NOMO-1 treated with DMSO at 0.1 percent for 48 hours (cell line): ENCODE data around the gene DAGLA.

Source experiments
- DNase-seq: peaks from one replicate; lab custom pipeline; 2025; ENCODE audit not compliant: unreplicated experiment; lab: John Stamatoyannopoulos, UW

The DAGLA gene

DNA sequence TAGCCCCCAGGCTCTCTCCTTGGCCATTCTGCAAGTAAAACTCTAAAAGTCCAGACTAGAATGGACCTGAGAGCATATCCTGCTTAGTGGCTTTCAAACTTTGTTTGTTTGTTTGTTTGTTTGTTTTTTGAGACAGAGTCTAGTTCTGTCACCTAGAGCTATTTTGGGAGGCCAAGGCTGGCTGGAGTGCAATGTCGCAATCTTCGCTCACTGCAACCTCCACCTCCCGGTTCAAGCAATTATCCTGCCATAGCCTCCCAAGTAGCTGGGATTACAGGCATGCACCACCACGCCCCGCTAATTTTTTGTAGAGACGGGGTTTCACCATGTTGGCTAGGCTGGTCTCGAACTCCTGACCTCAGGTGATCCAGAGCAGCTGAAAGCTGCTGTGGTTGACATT lies 28.9 kb downstream of the DAGLA start:
- no peak for DNase-seq

DNA sequence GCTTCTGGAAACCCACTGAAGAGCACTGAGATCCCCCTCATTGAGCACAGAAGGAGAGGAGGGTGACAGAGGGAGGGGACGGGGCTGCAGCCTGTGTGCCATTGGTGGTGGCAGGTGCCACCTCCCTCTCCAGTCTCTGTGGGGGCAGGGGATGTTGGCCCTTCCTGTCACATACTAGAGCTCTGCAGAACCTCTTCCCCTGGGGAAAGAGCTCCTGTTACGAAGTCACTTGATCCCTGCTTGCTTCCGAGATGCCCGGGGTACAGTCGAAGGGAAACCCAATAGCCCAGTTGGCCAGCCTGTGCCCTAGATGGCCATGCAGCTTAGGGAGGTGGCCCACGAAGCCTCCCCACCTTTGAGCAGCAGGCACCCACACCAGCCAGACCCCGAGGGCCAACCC lies 29.4 kb downstream of the DAGLA start:
- no peak for DNase-seq

GRCh38 chr11:61710019-61710418 lies 29.8 kb downstream of the DAGLA start:
- no peak for DNase-seq

DNA sequence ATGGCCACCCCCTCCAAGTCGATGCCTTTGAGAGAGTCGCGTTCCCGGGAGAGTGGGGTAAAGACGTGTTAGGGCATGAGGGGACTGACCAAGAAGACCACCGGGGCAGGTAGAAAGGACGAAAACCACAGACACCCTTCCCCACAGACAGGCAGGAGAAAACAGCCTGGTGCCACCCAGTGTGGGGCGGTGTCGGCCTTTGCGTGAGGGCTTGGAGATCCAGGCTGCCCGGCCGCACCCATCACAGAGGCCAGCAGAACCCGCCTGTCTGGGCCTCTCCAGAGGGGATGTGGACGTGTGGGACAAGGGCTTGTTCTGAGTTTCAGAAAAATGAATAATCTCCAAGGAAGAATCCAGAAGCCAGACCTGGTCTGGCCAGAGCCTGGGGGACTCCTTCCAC lies 30.8 kb downstream of the DAGLA start:
- no peak for DNase-seq

GRCh38 chr11:61711498-61711897 lies 31.3 kb downstream of the DAGLA start:
- no peak for DNase-seq

DNA sequence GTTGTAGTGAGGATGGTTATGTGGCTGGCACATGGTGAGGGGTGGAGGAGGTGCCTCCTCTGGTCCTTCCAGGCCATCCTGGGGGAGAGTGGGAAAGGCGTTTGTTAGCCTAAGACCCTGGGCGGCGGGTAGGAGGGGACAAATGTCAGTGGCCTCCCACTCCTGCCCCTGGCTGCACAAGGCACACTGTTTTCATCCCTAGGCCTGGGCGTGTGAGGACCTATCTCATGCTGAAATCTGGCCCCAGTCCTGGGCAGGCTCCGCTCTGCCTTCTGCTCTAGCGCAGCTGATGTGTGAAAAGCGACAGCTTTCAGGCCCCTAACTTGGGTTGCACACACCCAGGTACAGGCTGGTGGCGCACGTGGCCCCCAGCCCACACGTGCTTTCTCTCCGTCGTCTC lies 32.1 kb downstream of the DAGLA start:
- DNase-seq = no peak

DNA sequence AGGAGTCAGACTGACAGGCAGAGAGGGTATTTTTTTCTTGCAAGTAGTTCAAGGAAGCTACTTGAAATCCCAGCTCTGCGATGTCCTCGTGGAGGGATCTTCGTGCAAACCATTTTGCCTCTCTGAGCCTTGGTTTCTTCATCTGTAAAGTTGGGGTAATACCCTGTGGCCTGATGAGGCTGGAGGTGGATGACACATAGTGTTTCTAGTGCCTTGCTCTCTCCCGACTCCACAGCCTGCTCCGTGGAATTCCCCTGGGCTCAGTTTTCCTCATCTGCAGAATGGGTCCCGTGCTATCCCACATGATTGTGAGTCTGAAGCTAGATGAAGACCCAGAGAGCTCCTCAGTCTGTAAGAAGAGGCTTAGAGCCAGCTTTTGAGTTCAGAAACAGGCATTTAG lies 32.7 kb downstream of the DAGLA start:
- DNase-seq = no peak

DNA sequence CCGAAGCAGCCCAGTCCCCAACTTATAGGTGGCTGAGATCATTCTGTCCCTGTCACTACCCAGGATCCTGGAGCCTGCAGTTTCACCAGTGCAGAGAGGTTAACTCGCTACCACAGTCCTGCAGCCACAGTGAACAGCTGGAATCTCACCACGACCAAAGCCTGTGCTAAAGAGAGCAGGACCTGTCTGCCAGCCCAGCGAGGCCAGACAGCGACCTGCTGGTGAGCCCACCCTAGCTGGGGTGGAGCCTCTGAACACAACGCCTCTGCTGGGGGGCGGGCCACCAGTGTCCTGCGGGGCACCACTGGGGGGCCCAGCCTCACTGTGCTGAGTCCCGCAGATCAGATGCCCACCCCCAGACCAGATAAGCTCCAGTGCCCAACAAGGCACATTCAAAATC lies 33.3 kb downstream of the DAGLA start:
- no peak for DNase-seq

- peak; percentile 16 for DNase-seq
Observed at GRCh38 chr11:61713906-61714305, 33.7 kb downstream of the DAGLA start.

- no peak for DNase-seq
Observed at GRCh38 chr11:61714316-61714715, 34.1 kb downstream of the DAGLA start.

DNA sequence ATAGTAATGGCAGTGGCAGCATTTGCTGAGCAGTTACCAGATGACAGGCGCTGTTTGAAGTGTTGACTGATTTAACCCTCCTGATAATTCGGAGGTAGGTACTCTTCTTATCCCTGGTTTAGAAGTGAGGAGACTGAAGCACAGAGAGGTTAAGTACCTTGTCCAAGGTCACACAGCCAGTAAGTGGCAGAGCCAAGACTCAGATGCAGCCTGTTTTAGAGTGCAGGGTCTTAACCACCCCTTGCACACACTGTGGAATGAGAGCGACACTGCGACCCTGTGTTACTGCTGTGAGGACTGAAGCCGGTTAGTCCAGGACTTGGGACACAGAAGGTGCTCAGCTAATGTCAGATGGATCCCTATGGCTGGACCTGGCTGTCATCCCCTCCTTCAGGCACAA lies 34.7 kb downstream of the DAGLA start:
- DNase-seq = no peak

DNA sequence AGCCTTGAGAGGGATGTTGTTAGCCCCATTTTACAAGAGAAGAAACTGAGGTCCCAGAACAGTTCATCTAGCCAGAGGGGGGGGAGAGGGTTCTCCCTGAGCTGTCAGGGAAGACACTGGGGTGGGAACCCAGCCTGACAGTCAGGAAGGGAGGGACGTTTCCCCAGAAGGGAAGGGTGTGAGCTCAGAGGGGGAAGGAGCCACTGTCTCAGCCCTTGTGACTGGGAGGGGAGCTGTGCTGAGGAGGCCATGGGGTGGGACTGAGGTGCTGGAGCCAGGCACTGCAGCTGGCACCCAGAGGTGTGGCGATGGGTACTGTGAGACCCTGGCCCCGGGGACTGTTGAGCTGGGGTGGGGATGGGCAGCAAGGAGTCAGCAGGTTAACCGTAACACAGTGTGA lies 35.7 kb downstream of the DAGLA start:
- DNase-seq = no peak

DNA sequence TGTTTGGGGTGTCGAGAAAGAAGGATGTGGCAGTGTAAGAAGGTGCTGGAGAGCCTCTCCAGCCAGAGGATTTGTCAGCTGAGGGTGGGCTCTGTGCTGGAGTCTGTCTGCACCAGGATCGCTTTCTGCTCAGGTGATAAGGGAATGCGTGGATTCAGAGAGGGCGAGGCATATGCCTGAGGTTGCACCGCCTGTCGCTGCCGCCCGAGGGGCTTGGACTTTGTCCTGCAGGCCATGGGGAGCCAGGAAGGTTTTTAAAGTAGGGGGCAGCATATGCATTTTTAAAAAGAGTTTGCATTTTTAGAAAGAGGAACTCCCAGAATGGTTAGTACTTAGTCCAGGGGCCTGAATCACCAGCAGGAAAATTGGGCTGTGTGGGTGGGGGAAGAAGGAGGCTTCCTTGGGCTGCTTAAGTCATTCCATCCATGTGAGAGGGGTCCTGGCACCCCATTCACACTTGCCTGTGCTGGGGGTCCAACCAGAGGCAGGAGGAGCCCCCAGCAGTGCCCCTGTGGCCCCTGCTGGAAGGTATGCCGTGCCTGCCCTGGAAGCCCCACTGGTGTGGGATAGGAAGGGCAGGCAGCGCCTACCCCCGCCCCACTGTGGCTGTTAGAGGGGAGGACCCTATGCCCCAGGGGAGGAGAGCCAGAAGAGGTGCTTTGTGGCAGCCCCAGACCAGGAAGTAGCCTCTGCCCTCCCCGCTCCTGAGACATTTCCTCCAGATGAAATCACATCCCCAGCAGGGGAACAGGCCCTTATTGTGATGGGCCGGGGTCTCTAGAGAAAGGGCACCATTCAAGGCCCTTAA lies 36.5 kb downstream of the DAGLA start:
- peak; percentile 56 for DNase-seq

GRCh38 chr11:61717286-61718033 lies 37.3 kb downstream of the DAGLA start:
- no peak for DNase-seq

DNA sequence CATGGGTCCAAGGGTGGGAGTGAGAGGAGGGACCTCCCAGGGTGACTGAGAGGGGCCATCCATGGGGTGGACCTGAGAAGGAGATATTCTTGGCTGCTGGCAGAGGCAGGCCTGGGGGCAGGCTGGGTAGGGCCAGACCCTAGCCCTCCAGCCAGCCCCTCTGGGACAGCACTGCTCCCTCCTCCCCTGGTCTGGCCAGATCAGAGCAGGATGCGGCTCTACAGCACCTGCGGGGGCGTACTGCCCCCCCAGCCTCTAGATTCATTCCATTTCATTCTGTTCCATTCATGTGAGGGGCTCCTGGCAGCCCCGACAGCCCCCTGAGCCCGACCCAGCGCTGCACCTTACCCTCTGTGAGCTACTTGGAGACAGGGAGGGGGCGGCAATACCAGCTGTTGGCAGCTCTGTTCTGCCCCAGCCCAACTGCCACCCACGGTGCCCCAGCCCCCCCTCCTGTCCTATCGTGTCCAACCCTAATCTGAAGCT lies 37.9 kb downstream of the DAGLA start:
- DNase-seq = no peak

DNA sequence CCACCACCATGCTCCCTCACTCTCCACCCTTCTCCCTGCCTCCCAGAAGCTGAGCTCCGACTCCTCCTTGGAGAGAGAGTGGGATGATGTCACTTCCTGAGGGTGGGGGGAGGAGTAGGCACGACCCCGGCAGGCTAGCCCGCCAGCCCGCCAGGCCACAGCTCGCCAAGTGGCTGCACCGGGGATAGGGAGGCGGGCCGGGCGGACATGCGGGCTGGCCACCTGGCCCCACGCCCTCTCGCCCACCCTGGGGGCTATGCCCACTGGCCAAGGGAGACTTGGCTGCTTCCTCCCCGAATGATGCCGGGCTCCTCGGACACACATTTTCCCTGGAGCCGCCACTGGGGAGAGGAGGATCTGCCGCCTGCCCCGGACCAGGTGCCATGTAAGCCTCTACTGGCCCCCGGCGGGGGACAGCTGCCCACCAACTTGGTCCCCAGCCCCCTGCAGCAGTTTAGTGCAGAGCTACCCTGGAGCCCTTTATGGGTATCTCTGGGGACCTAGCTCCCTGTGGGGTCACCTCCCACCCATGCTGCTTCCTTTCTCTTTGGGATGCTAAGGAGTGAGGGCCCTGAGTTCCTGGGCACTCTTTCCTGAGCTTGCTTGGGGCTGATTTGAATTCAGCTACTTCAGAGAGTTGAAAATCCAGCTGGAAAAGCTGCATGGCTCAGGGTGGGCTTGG lies 38.6 kb downstream of the DAGLA start:
- no peak for DNase-seq

GRCh38 chr11:61719978-61720377 lies 39.8 kb downstream of the DAGLA start:
- DNase-seq = no peak

DNA sequence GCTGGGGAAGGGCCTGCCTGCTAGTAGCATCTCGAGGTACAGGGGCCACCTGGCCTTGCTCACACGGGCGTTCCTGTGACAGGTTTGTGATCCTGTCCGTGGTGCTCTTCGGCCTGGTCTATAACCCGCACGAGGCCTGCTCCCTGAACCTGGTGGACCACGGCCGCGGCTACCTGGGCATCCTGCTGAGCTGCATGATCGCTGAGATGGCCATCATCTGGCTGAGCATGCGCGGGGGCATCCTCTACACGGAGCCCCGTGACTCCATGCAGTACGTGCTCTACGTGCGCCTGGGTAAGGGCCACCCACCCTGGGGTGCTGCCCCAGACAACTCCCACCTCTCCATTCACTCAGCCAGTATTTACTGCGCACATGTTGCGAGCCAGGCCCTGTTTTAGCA lies 40.4 kb downstream of the DAGLA start:
- no peak for DNase-seq

DNA sequence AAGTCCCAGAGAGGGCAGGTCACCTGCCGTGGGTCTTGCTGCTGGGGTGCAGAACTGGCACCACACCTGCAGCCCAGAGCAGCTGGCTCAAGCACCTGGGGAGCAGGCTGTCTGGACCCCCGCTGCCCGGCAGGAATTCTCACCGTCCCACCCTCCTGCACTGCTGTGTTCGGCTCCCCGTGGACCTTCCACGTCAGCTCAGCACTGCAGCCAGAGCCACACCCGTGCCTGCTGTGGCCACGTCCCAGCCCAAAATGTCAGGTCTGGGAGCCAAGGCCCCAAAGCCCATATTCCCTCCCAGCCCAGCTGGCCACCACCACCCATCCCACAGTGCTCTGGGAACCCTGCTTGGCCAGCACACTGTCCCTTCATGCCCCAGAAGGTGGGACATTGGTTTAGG lies 44.2 kb downstream of the DAGLA start:
- no peak for DNase-seq

DNA sequence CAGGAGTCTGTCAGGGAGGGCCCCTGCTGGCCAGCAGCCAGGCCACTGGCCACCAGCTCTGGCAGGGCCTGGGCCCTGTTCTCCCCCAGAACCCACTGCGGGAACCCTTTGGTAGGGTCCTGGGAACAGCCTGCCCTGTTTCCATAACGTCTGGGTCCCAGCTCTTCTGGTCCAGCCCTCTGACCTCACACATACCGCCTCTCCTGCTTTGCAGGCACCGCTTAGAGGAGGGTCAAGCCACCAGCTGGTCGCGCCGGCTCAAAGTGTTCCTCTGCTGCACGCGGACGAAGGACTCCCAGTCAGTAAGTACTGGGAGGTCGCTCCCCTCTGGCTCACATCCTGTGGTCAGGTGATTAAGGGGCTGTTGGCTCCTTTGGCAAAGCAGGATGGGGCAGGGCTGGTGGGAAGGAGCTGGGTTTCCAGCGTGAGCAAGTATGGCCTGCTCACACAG lies 45.6 kb downstream of the DAGLA start:
- DNase-seq = no peak

GRCh38 chr11:61726775-61727174 lies 46.6 kb downstream of the DAGLA start:
- DNase-seq = no peak

DNA sequence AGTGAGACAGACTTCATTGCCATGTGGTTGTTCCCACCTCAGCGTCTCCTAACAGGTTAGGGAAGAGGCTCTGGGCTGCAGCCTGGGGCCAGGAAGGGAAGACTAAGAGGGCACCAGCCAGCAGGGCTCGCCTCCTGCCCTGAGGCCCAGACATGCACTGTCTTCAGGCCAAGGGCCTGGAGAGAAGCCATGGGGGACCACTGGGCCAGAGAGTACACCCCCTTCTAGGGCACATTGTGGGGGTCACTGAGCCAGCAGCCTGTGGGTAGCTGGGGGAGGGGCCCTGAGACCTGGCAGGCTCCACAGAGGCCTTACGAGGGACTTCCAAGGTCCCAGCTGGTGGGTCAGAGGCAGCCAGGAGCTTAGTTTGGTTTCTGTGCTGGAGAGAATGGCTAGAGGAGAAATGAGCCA lies 47.2 kb downstream of the DAGLA start:
- DNase-seq = no peak
